Keratinocyte (primary cell): ENCODE data around the gene FBXO38. TPM values are rescaled to one million over a fixed set of nuclear protein-coding genes. Genes with fewer than 3 reads are reported as not detected.

Experiments used
- DNase-seq: peaks from one replicate; pipeline ENCODE4 v3.0.0-alpha.2; 2011; ENCODE audit warnings: low read depth, missing footprints, low spot score
- FAIRE-seq: peaks from 2 replicates; lab custom pipeline; 2011; peaks lifted over from hg19 to GRCh38; lab: Jason Lieb, UNC
- H2AFZ ChIP-seq: 2 replicates; pipeline ENCODE4 v1.6.0; 2012; ENCODE audit warnings: low read length, control low read depth, inconsistent platforms; ENCODE audit not compliant: control insufficient read depth
- H3K27ac ChIP-seq: 2 replicates; pipeline ENCODE4 v1.5.1; 2011; ENCODE audit warnings: low read length; ENCODE audit not compliant: control insufficient read depth, insufficient read depth
- H3K27me3 ChIP-seq: 3 replicates; pipeline ENCODE4 v1.6.0; 2011; ENCODE audit warnings: low read length; ENCODE audit not compliant: control insufficient read depth, insufficient read depth; ENCODE audit errors: extremely low read depth
- H3K36me3 ChIP-seq, 2 experiments: 2 replicates in 1 of 2; 3 replicates in 1 of 2; pipeline ENCODE4 v1.5.1; 2011; ENCODE audit warnings: low read length in 2 of 2, mild to moderate bottlenecking in 1 of 2; ENCODE audit not compliant: control insufficient read depth in 2 of 2, insufficient read depth in 2 of 2; ENCODE audit errors: extremely low read depth in 1 of 2
- H3K4me1 ChIP-seq: 3 replicates; pipeline ENCODE4 v1.5.1; 2011; ENCODE audit warnings: low read length; ENCODE audit not compliant: control insufficient read depth, insufficient read depth; ENCODE audit errors: extremely low read depth
- H3K4me2 ChIP-seq: 3 replicates; pipeline ENCODE4 v1.6.0; 2011; ENCODE audit warnings: low read depth, low read length; ENCODE audit not compliant: control insufficient read depth, insufficient read depth; ENCODE audit errors: extremely low read depth
- H3K4me3 ChIP-seq, 3 experiments: fragments of 200-600 bp in 1 of 3; sonication (generic) in 1 of 3; 2 replicates in 2 of 3; 3 replicates in 1 of 3; pipeline ENCODE4 v1.5.1; 2011 to 2016; ENCODE audit warnings: low read length in 3 of 3, mild to moderate bottlenecking in 3 of 3, control low read depth in 2 of 3, inconsistent platforms in 1 of 3, low read depth in 1 of 3, mixed read lengths in 1 of 3, mixed run types in 1 of 3, moderate library complexity in 1 of 3; ENCODE audit not compliant: control insufficient read depth in 2 of 3, insufficient read depth in 2 of 3; ENCODE audit errors: extremely low read depth in 1 of 3
- H3K79me2 ChIP-seq: 2 replicates; pipeline ENCODE4 v1.6.0; 2012; ENCODE audit warnings: low read length; ENCODE audit not compliant: control insufficient read depth, insufficient read depth
- H3K9ac ChIP-seq: 3 replicates; pipeline ENCODE4 v1.6.0; 2011; ENCODE audit warnings: low read length; ENCODE audit not compliant: control insufficient read depth, insufficient read depth; ENCODE audit errors: extremely low read depth
- H3K9me1 ChIP-seq: 3 replicates; pipeline ENCODE4 v1.6.0; 2011; ENCODE audit warnings: low read length; ENCODE audit not compliant: control insufficient read depth, insufficient read depth; ENCODE audit errors: extremely low read depth
- H3K9me3 ChIP-seq: 2 replicates; pipeline ENCODE4 v1.5.1; 2012; ENCODE audit warnings: low read depth, low read length; ENCODE audit not compliant: control insufficient read depth
- H4K20me1 ChIP-seq: 3 replicates; pipeline ENCODE4 v1.6.0; 2011; ENCODE audit warnings: low read length; ENCODE audit not compliant: control insufficient read depth, insufficient read depth; ENCODE audit errors: extremely low read depth
- CTCF ChIP-seq, 3 experiments: IDR thresholded peaks in 1 of 3; conservative IDR thresholded peaks in 1 of 3; optimal IDR thresholded peaks in 1 of 3; 2 replicates in 2 of 3; 3 replicates in 1 of 3; pipeline versions ENCODE3 to v1.5.1; 2011; ENCODE audit warnings: low read length in 3 of 3, mild to moderate bottlenecking in 3 of 3, moderate library complexity in 2 of 3, control low read depth in 1 of 3, inconsistent platforms in 1 of 3; ENCODE audit not compliant: insufficient read depth in 2 of 3; ENCODE audit errors: extremely low read depth in 1 of 3
- EZH2 ChIP-seq: IDR thresholded peaks from one replicate; pipeline ENCODE4 v1.6.1; 2012; ENCODE audit warnings: inconsistent platforms, mild to moderate bottlenecking, low read length, moderate library complexity
- dilution Hi-C: fragments of 300-500 bp; cut with MboI; formaldehyde crosslinking; loops from one replicate; pipeline ENCODE4 v1.7.0; 2020; ENCODE audit warnings: low sequenced_read_pairs; ENCODE audit not compliant: extremely low pct_ligation_motif_present
- polyA plus RNA-seq, 5 experiments: library from polyadenylated mRNA; depleted of rRNA in 3 of 5; stranded (reverse) in 3 of 5; stranded (forward) in 1 of 5; unstranded in 1 of 5; fragments of >200 nt; gene quantifications; 1 replicate in 1 of 5; 2 replicates in 3 of 5; 3 replicates in 1 of 5; pipeline versions ENCODE4 v1.2.1 to v1.2.3, GENCODE V29; 2011 to 2012; ENCODE audit warnings: missing spikeins in 2 of 5, low read depth in 1 of 5, low replicate concordance in 1 of 5

FBXO38 gene
- polyA plus RNA-seq, 1 donor (not counting 4 experiments of a cell fraction or from before 2014, with no cell fraction given), result 30.4 TPM

GRCh38 chr5:148343603-148344487 lies 39.9 kb upstream of the FBXO38 start:
- Histone ChIP-seq H4K20me1 (no peaks in the 10 kb centered on the region), H3K36me3 (no peaks in the 10 kb centered on the region), H3K4me3 (no peak overlapping the region), H3K4me2 (peak overlapping the region; percentile 50), H2AFZ (peak overlapping the region; percentile 60), H3K4me1 (peaks cover 12% of the 10 kb centered on the region), H3K79me2 (no peaks in the 10 kb centered on the region), H3K9me1 (no peaks in the 10 kb centered on the region), H3K9me3 (no peaks in the 10 kb centered on the region), H3K9ac (no peak overlapping the region), H3K27ac (peak overlapping the region; percentile 63), H3K27me3 (no peaks in the 10 kb centered on the region)
- dilution Hi-C loops, result no loop called here
- no peak for FAIRE-seq
- TF ChIP-seq CTCF (optimal IDR thresholded peaks at IDR 0.05 in 1 of 3, IDR thresholded peaks at IDR 0.05 in 1 of 3, conservative IDR thresholded peaks at IDR 0.05 in 1 of 3; ENCODE audit: extremely low read depth in 1 of 3, insufficient read depth in 2 of 3, low read length in 3 of 3) (no peak), EZH2 (no peak)
- no peak for DNase-seq

GRCh38 chr5:148347706-148348105 lies 36.1 kb upstream of the FBXO38 start:
- TF ChIP-seq EZH2 (no peak), CTCF (optimal IDR thresholded peaks at IDR 0.05 in 1 of 3, IDR thresholded peaks at IDR 0.05 in 1 of 3, conservative IDR thresholded peaks at IDR 0.05 in 1 of 3; ENCODE audit: extremely low read depth in 1 of 3, insufficient read depth in 2 of 3, low read length in 3 of 3) (no peak)
- Histone ChIP-seq H3K9me3 (no peaks in the 10 kb centered on the region), H3K27me3 (no peaks in the 10 kb centered on the region), H3K36me3 (no peaks in the 10 kb centered on the region), H4K20me1 (no peaks in the 10 kb centered on the region), H2AFZ (no peak overlapping the region), H3K9me1 (no peaks in the 10 kb centered on the region), H3K9ac (no peak overlapping the region), H3K4me2 (no peak overlapping the region), H3K4me3 (no peak overlapping the region), H3K79me2 (no peaks in the 10 kb centered on the region), H3K27ac (no peak overlapping the region), H3K4me1 (peaks cover 9% of the 10 kb centered on the region)
- FAIRE-seq (no peak), DNase-seq (no peak)
- dilution Hi-C loops, result no loop called here
